Keratinocyte (primary cell): ENCODE results near the gene CEMIP2. TPM values are rescaled to one million over a fixed set of nuclear protein-coding genes. Genes with fewer than 3 reads are reported as not detected.

Source experiments
- DNase-seq: peaks from one replicate; pipeline ENCODE4 v3.0.0-alpha.2; 2011; ENCODE audit warnings: low read depth, missing footprints, low spot score
- FAIRE-seq: peaks from 2 replicates; lab custom pipeline; 2011; peaks lifted over from hg19 to GRCh38; lab: Jason Lieb, UNC
- H2AFZ ChIP-seq: 2 replicates; pipeline ENCODE4 v1.6.0; 2012; ENCODE audit warnings: low read length, control low read depth, inconsistent platforms; ENCODE audit not compliant: control insufficient read depth
- H3K27ac ChIP-seq: 2 replicates; pipeline ENCODE4 v1.5.1; 2011; ENCODE audit warnings: low read length; ENCODE audit not compliant: control insufficient read depth, insufficient read depth
- H3K27me3 ChIP-seq: 3 replicates; pipeline ENCODE4 v1.6.0; 2011; ENCODE audit warnings: low read length; ENCODE audit not compliant: control insufficient read depth, insufficient read depth; ENCODE audit errors: extremely low read depth
- H3K36me3 ChIP-seq, 2 experiments: 2 replicates in 1 of 2; 3 replicates in 1 of 2; pipeline ENCODE4 v1.5.1; 2011; ENCODE audit warnings: low read length in 2 of 2, mild to moderate bottlenecking in 1 of 2; ENCODE audit not compliant: control insufficient read depth in 2 of 2, insufficient read depth in 2 of 2; ENCODE audit errors: extremely low read depth in 1 of 2
- H3K4me1 ChIP-seq: 3 replicates; pipeline ENCODE4 v1.5.1; 2011; ENCODE audit warnings: low read length; ENCODE audit not compliant: control insufficient read depth, insufficient read depth; ENCODE audit errors: extremely low read depth
- H3K4me2 ChIP-seq: 3 replicates; pipeline ENCODE4 v1.6.0; 2011; ENCODE audit warnings: low read depth, low read length; ENCODE audit not compliant: control insufficient read depth, insufficient read depth; ENCODE audit errors: extremely low read depth
- H3K4me3 ChIP-seq, 3 experiments: fragments of 200-600 bp in 1 of 3; sonication (generic) in 1 of 3; 2 replicates in 2 of 3; 3 replicates in 1 of 3; pipeline ENCODE4 v1.5.1; 2011 to 2016; ENCODE audit warnings: low read length in 3 of 3, mild to moderate bottlenecking in 3 of 3, control low read depth in 2 of 3, inconsistent platforms in 1 of 3, low read depth in 1 of 3, mixed read lengths in 1 of 3, mixed run types in 1 of 3, moderate library complexity in 1 of 3; ENCODE audit not compliant: control insufficient read depth in 2 of 3, insufficient read depth in 2 of 3; ENCODE audit errors: extremely low read depth in 1 of 3
- H3K79me2 ChIP-seq: 2 replicates; pipeline ENCODE4 v1.6.0; 2012; ENCODE audit warnings: low read length; ENCODE audit not compliant: control insufficient read depth, insufficient read depth
- H3K9ac ChIP-seq: 3 replicates; pipeline ENCODE4 v1.6.0; 2011; ENCODE audit warnings: low read length; ENCODE audit not compliant: control insufficient read depth, insufficient read depth; ENCODE audit errors: extremely low read depth
- H3K9me1 ChIP-seq: 3 replicates; pipeline ENCODE4 v1.6.0; 2011; ENCODE audit warnings: low read length; ENCODE audit not compliant: control insufficient read depth, insufficient read depth; ENCODE audit errors: extremely low read depth
- H3K9me3 ChIP-seq: 2 replicates; pipeline ENCODE4 v1.5.1; 2012; ENCODE audit warnings: low read depth, low read length; ENCODE audit not compliant: control insufficient read depth
- H4K20me1 ChIP-seq: 3 replicates; pipeline ENCODE4 v1.6.0; 2011; ENCODE audit warnings: low read length; ENCODE audit not compliant: control insufficient read depth, insufficient read depth; ENCODE audit errors: extremely low read depth
- CTCF ChIP-seq, 3 experiments: IDR thresholded peaks in 1 of 3; conservative IDR thresholded peaks in 1 of 3; optimal IDR thresholded peaks in 1 of 3; 2 replicates in 2 of 3; 3 replicates in 1 of 3; pipeline versions ENCODE3 to v1.5.1; 2011; ENCODE audit warnings: low read length in 3 of 3, mild to moderate bottlenecking in 3 of 3, moderate library complexity in 2 of 3, control low read depth in 1 of 3, inconsistent platforms in 1 of 3; ENCODE audit not compliant: insufficient read depth in 2 of 3; ENCODE audit errors: extremely low read depth in 1 of 3
- EZH2 ChIP-seq: IDR thresholded peaks from one replicate; pipeline ENCODE4 v1.6.1; 2012; ENCODE audit warnings: inconsistent platforms, mild to moderate bottlenecking, low read length, moderate library complexity
- dilution Hi-C: fragments of 300-500 bp; cut with MboI; formaldehyde crosslinking; loops from one replicate; pipeline ENCODE4 v1.7.0; 2020; ENCODE audit warnings: low sequenced_read_pairs; ENCODE audit not compliant: extremely low pct_ligation_motif_present
- polyA plus RNA-seq, 5 experiments: library from polyadenylated mRNA; depleted of rRNA in 3 of 5; stranded (reverse) in 3 of 5; stranded (forward) in 1 of 5; unstranded in 1 of 5; fragments of >200 nt; gene quantifications; 1 replicate in 1 of 5; 2 replicates in 3 of 5; 3 replicates in 1 of 5; pipeline versions ENCODE4 v1.2.1 to v1.2.3, GENCODE V29; 2011 to 2012; ENCODE audit warnings: missing spikeins in 2 of 5, low read depth in 1 of 5, low replicate concordance in 1 of 5

CEMIP2 gene
- polyA plus RNA-seq, 1 donor (not counting 4 experiments of a cell fraction or from before 2014, with no cell fraction given), result 47.7 TPM

GRCh38 chr9:71762900-71763653 is 5.2 kb downstream of the CEMIP2 start:
- H3K4me2 ChIP-seq, result peak overlapping the region; percentile 42
- H3K4me3 ChIP-seq, result peak overlapping the region in 1 of 3 experiments; percentile 3
- TF ChIP-seq CTCF (optimal IDR thresholded peaks at IDR 0.05 in 1 of 3, IDR thresholded peaks at IDR 0.05 in 1 of 3, conservative IDR thresholded peaks at IDR 0.05 in 1 of 3; ENCODE audit: extremely low read depth in 1 of 3, insufficient read depth in 2 of 3, low read length in 3 of 3), result no peak
- TF ChIP-seq EZH2, result no peak
- H3K27ac ChIP-seq, result peak overlapping the region; percentile 65
- no peaks in the 10 kb centered on the region for H3K9me1 ChIP-seq
- no peak for FAIRE-seq
- H3K27me3 ChIP-seq, result no peaks in the 10 kb centered on the region
- peak overlapping the region; percentile 16 for H3K9ac ChIP-seq
- H3K4me1 ChIP-seq, result peaks cover 67% of the 10 kb centered on the region
- no peak overlapping the region for H2AFZ ChIP-seq
- dilution Hi-C loops, result no loop called here
- DNase-seq, result no peak
- no peaks in the 10 kb centered on the region for H3K36me3 ChIP-seq
- H4K20me1 ChIP-seq, result peaks cover 9% of the 10 kb centered on the region
- H3K79me2 ChIP-seq, result peaks cover 84% of the 10 kb centered on the region
- no peaks in the 10 kb centered on the region for H3K9me3 ChIP-seq

GRCh38 chr9:71761938-71762353 is 6.4 kb downstream of the CEMIP2 start:
- H3K79me2 ChIP-seq, result peaks cover 84% of the 10 kb centered on the region
- TF ChIP-seq EZH2, result no peak
- TF ChIP-seq CTCF (optimal IDR thresholded peaks at IDR 0.05 in 1 of 3, IDR thresholded peaks at IDR 0.05 in 1 of 3, conservative IDR thresholded peaks at IDR 0.05 in 1 of 3; ENCODE audit: extremely low read depth in 1 of 3, insufficient read depth in 2 of 3, low read length in 3 of 3), result no peak
- DNase-seq, result no peak

More at GRCh38 chr9:71761938-71762353, 6.4 kb downstream of the CEMIP2 start:
- no peak overlapping the region for H2AFZ ChIP-seq
- dilution Hi-C loops, result no loop called here
- H3K4me2 ChIP-seq, result peak overlapping the region; percentile 42
- no peak for FAIRE-seq
- no peak overlapping the region for H3K9ac ChIP-seq
- H3K27me3 ChIP-seq, result no peaks in the 10 kb centered on the region
- H4K20me1 ChIP-seq, result peaks cover 14% of the 10 kb centered on the region
- H3K4me3 ChIP-seq, result no peak overlapping the region
- H3K36me3 ChIP-seq, result no peaks in the 10 kb centered on the region
- peak overlapping the region; percentile 65 for H3K27ac ChIP-seq
- peaks cover 67% of the 10 kb centered on the region for H3K4me1 ChIP-seq
- no peaks in the 10 kb centered on the region for H3K9me1 ChIP-seq
- H3K9me3 ChIP-seq, result no peaks in the 10 kb centered on the region
